ENCODE results near the gene MSRB1.

DNA sequence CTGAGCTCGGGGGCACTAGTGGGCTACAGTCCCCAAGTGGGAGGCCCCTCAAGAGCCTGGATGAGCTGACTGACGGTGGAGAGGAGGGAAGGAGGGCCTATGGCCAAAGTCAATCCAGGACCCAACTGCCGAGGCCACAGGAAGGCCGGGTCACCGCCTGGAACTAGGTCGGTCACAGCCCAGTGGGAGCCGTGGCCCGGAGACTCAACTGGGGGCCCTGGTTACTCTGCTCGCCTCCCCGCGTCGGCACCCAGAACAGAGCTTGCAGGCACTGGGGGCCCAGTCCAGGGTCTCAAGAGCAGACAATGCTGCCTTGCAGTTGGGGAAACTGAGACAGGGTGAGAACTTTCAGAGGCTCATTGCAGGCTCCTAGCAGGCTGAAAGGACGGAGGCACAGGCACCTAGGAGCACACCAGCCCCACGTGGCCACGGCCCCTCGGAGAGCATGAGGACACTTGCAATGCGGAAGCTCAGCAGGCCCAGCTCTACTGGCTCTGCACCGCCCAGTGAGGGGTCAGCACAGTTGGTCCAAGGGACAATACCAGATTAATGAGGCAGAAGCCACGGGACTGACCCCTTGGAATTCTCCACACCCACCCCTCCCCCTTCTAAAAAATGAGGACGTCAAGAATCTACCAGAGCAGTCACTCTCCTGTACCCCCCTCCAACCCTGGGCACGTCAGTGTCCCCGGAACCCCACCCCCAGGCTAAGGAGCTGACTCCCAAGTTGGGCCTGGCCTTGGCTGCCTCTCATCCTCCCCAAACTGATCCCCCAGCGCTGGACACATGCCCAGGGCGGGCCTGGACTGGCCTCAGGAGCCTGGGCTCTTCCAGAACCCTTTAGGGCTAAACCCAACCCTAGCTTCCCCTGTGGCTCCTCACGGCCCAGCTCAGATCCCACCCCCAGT is 27.0 kb downstream of the MSRB1 start:
- TF ChIP-seq RAD21 (IDR thresholded peaks at IDR 0.05 in 1 of 2, conservative IDR thresholded peaks at IDR 0.05 in 1 of 2; ENCODE audit: low read depth in 2 of 2, low read length in 2 of 2) (no peak), GABPA (IDR thresholded peaks at IDR 0.05; ENCODE audit: borderline replicate concordance, insufficient read depth, low read length) (no peak), POLR2AphosphoS5 (IDR thresholded peaks at IDR 0.05; ENCODE audit: low read depth, low read length) (no peak), EP300 (IDR thresholded peaks at IDR 0.05; ENCODE audit: borderline replicate concordance in 1 of 2, low read depth in 2 of 2, low read length in 2 of 2) (no peak), POLR2A (IDR thresholded peaks at IDR 0.05; ENCODE audit: control extremely low read depth in 1 of 2, low read depth in 2 of 2, low read length in 2 of 2) (no peak), CHD1 (IDR thresholded peaks at IDR 0.05; ENCODE audit: low read depth, low read length) (no peak), RNF2 (IDR thresholded peaks at IDR 0.05; ENCODE audit: borderline replicate concordance, low read depth, low read length, missing control alignments, poor library complexity, severe bottlenecking) (no peak), HDAC2 (IDR thresholded peaks at IDR 0.05; ENCODE audit: borderline replicate concordance in 1 of 2, low read depth in 2 of 2, low read length in 2 of 2) (no peak), CBX5 (IDR thresholded peaks at IDR 0.05; ENCODE audit: low read depth, low read length) (no peak), JUN (IDR thresholded peaks at IDR 0.05; ENCODE audit: low read depth, low read length) (no peak), SIX5 (IDR thresholded peaks at IDR 0.05; ENCODE audit: low read depth, low read length) (no peak)
- TF ChIP-seq, protein P1, sequence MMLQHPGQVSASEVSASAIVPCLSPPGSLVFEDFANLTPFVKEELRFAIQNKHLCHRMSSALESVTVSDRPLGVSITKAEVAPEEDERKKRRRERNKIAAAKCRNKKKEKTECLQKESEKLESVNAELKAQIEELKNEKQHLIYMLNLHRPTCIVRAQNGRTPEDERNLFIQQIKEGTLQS (IDR thresholded peaks at IDR 0.05; ENCODE audit: insufficient read depth, low read depth, low read length), result no peak
- TF ChIP-seq, protein P2, sequence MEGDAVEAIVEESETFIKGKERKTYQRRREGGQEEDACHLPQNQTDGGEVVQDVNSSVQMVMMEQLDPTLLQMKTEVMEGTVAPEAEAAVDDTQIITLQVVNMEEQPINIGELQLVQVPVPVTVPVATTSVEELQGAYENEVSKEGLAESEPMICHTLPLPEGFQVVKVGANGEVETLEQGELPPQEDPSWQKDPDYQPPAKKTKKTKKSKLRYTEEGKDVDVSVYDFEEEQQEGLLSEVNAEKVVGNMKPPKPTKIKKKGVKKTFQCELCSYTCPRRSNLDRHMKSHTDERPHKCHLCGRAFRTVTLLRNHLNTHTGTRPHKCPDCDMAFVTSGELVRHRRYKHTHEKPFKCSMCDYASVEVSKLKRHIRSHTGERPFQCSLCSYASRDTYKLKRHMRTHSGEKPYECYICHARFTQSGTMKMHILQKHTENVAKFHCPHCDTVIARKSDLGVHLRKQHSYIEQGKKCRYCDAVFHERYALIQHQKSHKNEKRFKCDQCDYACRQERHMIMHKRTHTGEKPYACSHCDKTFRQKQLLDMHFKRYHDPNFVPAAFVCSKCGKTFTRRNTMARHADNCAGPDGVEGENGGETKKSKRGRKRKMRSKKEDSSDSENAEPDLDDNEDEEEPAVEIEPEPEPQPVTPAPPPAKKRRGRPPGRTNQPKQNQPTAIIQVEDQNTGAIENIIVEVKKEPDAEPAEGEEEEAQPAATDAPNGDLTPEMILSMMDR (IDR thresholded peaks at IDR 0.05; ENCODE audit: control extremely low read depth in 1 of 3, insufficient read depth in 1 of 3, low read depth in 1 of 3, low read length in 3 of 3), result no peak

Data from H1 (cell line).